HG03064 (cell line): ENCODE data around the gene SLCO4A1.

Experiments
- ATAC-seq: cut with Tn5 transposase; IDR thresholded peaks from one replicate; pipeline ENCODE4 v1.9.1; 2021; ENCODE audit warnings: low read depth; ENCODE audit not compliant: unreplicated experiment

SLCO4A1 gene

GRCh38 chr20:62642051-62642665 is at the start of gene SLCO4A1:
Gene SLCO4A1 (plus strand): TSS chr20:62642503. CDS start chr20:62656455, 13,952 bp downstream.
- ATAC-seq: no peak

- no peak for ATAC-seq
These were observed 49.7 kb upstream of the SLCO4A1 start for GRCh38 chr20:62592506-62593177.

GRCh38 chr20:62593616-62594015 is 48.7 kb upstream of the SLCO4A1 start:
- no peak for ATAC-seq

GRCh38 chr20:62595069-62595468 is 47.2 kb upstream of the SLCO4A1 start:
- no peak for ATAC-seq

- ATAC-seq: no peak
These were observed 46.8 kb upstream of the SLCO4A1 start for GRCh38 chr20:62595491-62595890.

- no peak for ATAC-seq
These were observed 45.8 kb upstream of the SLCO4A1 start for GRCh38 chr20:62596486-62596885.

- ATAC-seq: no peak
These were observed 45.4 kb upstream of the SLCO4A1 start for GRCh38 chr20:62596921-62597320.

GRCh38 chr20:62597416-62598115 is 44.7 kb upstream of the SLCO4A1 start:
- no peak for ATAC-seq

- no peak for ATAC-seq
These were observed 43.5 kb upstream of the SLCO4A1 start for GRCh38 chr20:62598761-62599194.

- no peak for ATAC-seq
These were observed 42.8 kb upstream of the SLCO4A1 start for GRCh38 chr20:62599216-62600110.

- no peak for ATAC-seq
These were observed 41.1 kb upstream of the SLCO4A1 start for GRCh38 chr20:62601172-62601571.

GRCh38 chr20:62601714-62602113 is 40.6 kb upstream of the SLCO4A1 start:
- ATAC-seq: no peak

GRCh38 chr20:62602550-62602949 is 39.8 kb upstream of the SLCO4A1 start:
- no peak for ATAC-seq

GRCh38 chr20:62603021-62603906 is 39.0 kb upstream of the SLCO4A1 start:
- ATAC-seq: no peak

- no peak for ATAC-seq
These were observed 38.2 kb upstream of the SLCO4A1 start for GRCh38 chr20:62603907-62604785.

- no peak for ATAC-seq
These were observed 37.5 kb upstream of the SLCO4A1 start for GRCh38 chr20:62604796-62605195.

GRCh38 chr20:62605236-62605943 is 36.9 kb upstream of the SLCO4A1 start:
- ATAC-seq: no peak

- ATAC-seq: no peak
These were observed 36.3 kb upstream of the SLCO4A1 start for GRCh38 chr20:62606016-62606415.
